MG63 (cell line): Measurements from ENCODE around the gene GMDS. TPM values are rescaled to one million over a fixed set of nuclear protein-coding genes. Genes with fewer than 3 reads are reported as not detected.
A peak's percentile ranks its signal among the peaks of the same experiment; 100 is the strongest.

Source experiments
- DNase-seq: peaks from one replicate; pipeline ENCODE4 v3.0.0-alpha.2; 2020
- H3K27me3 ChIP-seq: fragments of 250-450 bp; sonication (Bioruptor Pico); 2 replicates; pipeline ENCODE4 v1.5.1; 2020; ENCODE audit warnings: mild to moderate bottlenecking, moderate library complexity
- H3K36me3 ChIP-seq: fragments of 250-450 bp; sonication (Bioruptor Pico); 2 replicates; pipeline ENCODE4 v1.5.1; 2020; ENCODE audit warnings: mild to moderate bottlenecking, moderate library complexity
- H3K4me3 ChIP-seq: fragments of 250-450 bp; sonication (Bioruptor Pico); 2 replicates; pipeline ENCODE4 v1.5.1; 2020; ENCODE audit warnings: mild to moderate bottlenecking, moderate library complexity
- H3K9me3 ChIP-seq: fragments of 250-450 bp; sonication (Bioruptor Pico); 2 replicates; pipeline ENCODE4 v1.5.1; 2020; ENCODE audit warnings: mild to moderate bottlenecking, moderate library complexity
- total RNA-seq: library from RNA; depleted of rRNA; stranded (reverse); fragments of >200 nt; shearing (Covaris generic); gene quantifications from 2 replicates; pipeline ENCODE4 v1.2.3, GENCODE V29; 2014; ENCODE audit warnings: low replicate concordance

GMDS gene
- total RNA-seq, 1 experiment from 2014 or later = 1.8 TPM

GRCh38 chr6:2222275-2222842 is 23.0 kb downstream of the GMDS start:
- Histone ChIP-seq H3K4me3 (peak overlapping the region; percentile 47), H3K36me3 (no peaks in the 10 kb centered on the region), H3K27me3 (no peaks in the 10 kb centered on the region), H3K9me3 (no peaks in the 10 kb centered on the region)
- DNase-seq = no peak

- H3K27me3 ChIP-seq = no peaks in the 10 kb centered on the region
- H3K9me3 ChIP-seq = no peaks in the 10 kb centered on the region
- DNase-seq = no peak
- peak overlapping the region; percentile 47 for H3K4me3 ChIP-seq
- no peaks in the 10 kb centered on the region for H3K36me3 ChIP-seq
These were observed 23.6 kb downstream of the GMDS start for GRCh38 chr6:2221726-2222274.

- Histone ChIP-seq H3K4me3 (no peak overlapping the region), H3K27me3 (no peaks in the 10 kb centered on the region), H3K36me3 (no peaks in the 10 kb centered on the region), H3K9me3 (no peaks in the 10 kb centered on the region)
- DNase-seq = no peak
These were observed 25.3 kb downstream of the GMDS start for GRCh38 chr6:2220154-2220553.

- Histone ChIP-seq H3K27me3 (no peaks in the 10 kb centered on the region), H3K36me3 (no peaks in the 10 kb centered on the region), H3K9me3 (no peaks in the 10 kb centered on the region), H3K4me3 (no peak overlapping the region)
- no peak for DNase-seq
These were observed 26.5 kb downstream of the GMDS start for GRCh38 chr6:2218866-2219265.

GRCh38 chr6:2216794-2217383 is 28.5 kb downstream of the GMDS start:
- Histone ChIP-seq H3K4me3 (no peak overlapping the region), H3K36me3 (no peaks in the 10 kb centered on the region), H3K9me3 (no peaks in the 10 kb centered on the region), H3K27me3 (no peaks in the 10 kb centered on the region)
- no peak for DNase-seq

- Histone ChIP-seq H3K9me3 (no peaks in the 10 kb centered on the region), H3K4me3 (no peak overlapping the region), H3K27me3 (no peaks in the 10 kb centered on the region), H3K36me3 (no peaks in the 10 kb centered on the region)
- DNase-seq = peak; percentile 30
These were observed 30.1 kb downstream of the GMDS start for GRCh38 chr6:2215342-2215741.

GRCh38 chr6:2213086-2213485 is 32.3 kb downstream of the GMDS start:
- DNase-seq = no peak
- Histone ChIP-seq H3K4me3 (no peak overlapping the region), H3K9me3 (no peaks in the 10 kb centered on the region), H3K27me3 (no peaks in the 10 kb centered on the region), H3K36me3 (no peaks in the 10 kb centered on the region)

- DNase-seq = peak; percentile 11
- no peak overlapping the region for H3K4me3 ChIP-seq
- no peaks in the 10 kb centered on the region for H3K9me3 ChIP-seq
- no peaks in the 10 kb centered on the region for H3K36me3 ChIP-seq
- no peaks in the 10 kb centered on the region for H3K27me3 ChIP-seq
These were observed 36.1 kb downstream of the GMDS start for GRCh38 chr6:2209226-2209809.

- Histone ChIP-seq H3K4me3 (no peak overlapping the region), H3K9me3 (no peaks in the 10 kb centered on the region), H3K27me3 (no peaks in the 10 kb centered on the region), H3K36me3 (no peaks in the 10 kb centered on the region)
- no peak for DNase-seq
These were observed 36.9 kb downstream of the GMDS start for GRCh38 chr6:2208468-2208867.

GRCh38 chr6:2205396-2205795 is 40.0 kb downstream of the GMDS start:
- no peak overlapping the region for H3K4me3 ChIP-seq

GRCh38 chr6:2204272-2204671 is 41.1 kb downstream of the GMDS start:
- Histone ChIP-seq H3K4me3 (no peak overlapping the region), H3K9me3 (no peaks in the 10 kb centered on the region), H3K36me3 (no peaks in the 10 kb centered on the region), H3K27me3 (no peaks in the 10 kb centered on the region)
- DNase-seq = no peak

More at GRCh38 chr6:2205396-2205795, 40.0 kb downstream of the GMDS start:
- Histone ChIP-seq H3K9me3 (no peaks in the 10 kb centered on the region), H3K36me3 (no peaks in the 10 kb centered on the region), H3K27me3 (no peaks in the 10 kb centered on the region)
- no peak for DNase-seq

GRCh38 chr6:2203264-2203663 is 42.1 kb downstream of the GMDS start:
- Histone ChIP-seq H3K4me3 (no peak overlapping the region), H3K9me3 (no peaks in the 10 kb centered on the region), H3K36me3 (no peaks in the 10 kb centered on the region), H3K27me3 (no peaks in the 10 kb centered on the region)
- no peak for DNase-seq

GRCh38 chr6:2197984-2198383 is 47.4 kb downstream of the GMDS start:
- H3K36me3 ChIP-seq = no peaks in the 10 kb centered on the region
- no peak overlapping the region for H3K4me3 ChIP-seq
- no peaks in the 10 kb centered on the region for H3K27me3 ChIP-seq
- no peak for DNase-seq
- H3K9me3 ChIP-seq = no peaks in the 10 kb centered on the region

GRCh38 chr6:2197177-2197671 is 48.2 kb downstream of the GMDS start:
- no peaks in the 10 kb centered on the region for H3K27me3 ChIP-seq
- no peaks in the 10 kb centered on the region for H3K9me3 ChIP-seq
- DNase-seq = peak; percentile 44
- no peaks in the 10 kb centered on the region for H3K36me3 ChIP-seq
- H3K4me3 ChIP-seq = no peak overlapping the region

- H3K9me3 ChIP-seq = no peaks in the 10 kb centered on the region
- H3K4me3 ChIP-seq = no peak overlapping the region
- H3K27me3 ChIP-seq = no peaks in the 10 kb centered on the region
- H3K36me3 ChIP-seq = no peaks in the 10 kb centered on the region
- no peak for DNase-seq
These were observed 49.2 kb downstream of the GMDS start for GRCh38 chr6:2196079-2196679.

- DNase-seq = no peak
- H3K4me3 ChIP-seq = no peak overlapping the region
- H3K36me3 ChIP-seq = no peaks in the 10 kb centered on the region
- no peaks in the 10 kb centered on the region for H3K9me3 ChIP-seq
- H3K27me3 ChIP-seq = no peaks in the 10 kb centered on the region
These were observed 50.8 kb downstream of the GMDS start for GRCh38 chr6:2194643-2195042.

GRCh38 chr6:2193931-2194330 is 51.5 kb downstream of the GMDS start:
- Histone ChIP-seq H3K4me3 (no peak overlapping the region), H3K36me3 (no peaks in the 10 kb centered on the region), H3K9me3 (no peaks in the 10 kb centered on the region), H3K27me3 (no peaks in the 10 kb centered on the region)
- no peak for DNase-seq
